HG03139 (cell line): Measurements from ENCODE around the gene LAMA5.

Experiments
- ATAC-seq: cut with Tn5 transposase; IDR thresholded peaks from one replicate; pipeline ENCODE4 v1.9.1; 2021; ENCODE audit not compliant: unreplicated experiment

The LAMA5 gene

GRCh38 chr20:62293111-62293784 is 73.9 kb downstream of the LAMA5 start:
- no peak for ATAC-seq

DNA sequence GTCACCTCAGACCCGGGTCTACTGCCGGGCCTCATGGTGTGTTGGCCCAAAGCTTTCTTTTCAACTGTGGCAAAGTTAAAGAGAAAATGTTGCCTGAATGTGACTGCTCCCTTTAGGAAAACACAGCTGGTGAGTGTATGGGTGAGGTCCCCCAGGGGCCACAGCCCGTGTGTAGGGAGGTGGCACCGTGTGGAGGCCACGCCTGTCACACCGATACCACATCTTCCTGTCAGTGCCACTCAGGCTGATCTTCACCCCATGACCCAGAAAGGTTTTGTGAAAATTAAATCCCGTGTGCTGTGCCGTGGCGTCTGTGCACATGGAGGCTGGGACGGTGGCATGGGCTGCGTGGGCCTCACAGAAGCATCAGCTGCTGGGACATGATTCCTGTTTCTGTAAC is 75.0 kb downstream of the LAMA5 start:
- no peak for ATAC-seq

GRCh38 chr20:62291251-62292066 is 75.7 kb downstream of the LAMA5 start:
- no peak for ATAC-seq

DNA sequence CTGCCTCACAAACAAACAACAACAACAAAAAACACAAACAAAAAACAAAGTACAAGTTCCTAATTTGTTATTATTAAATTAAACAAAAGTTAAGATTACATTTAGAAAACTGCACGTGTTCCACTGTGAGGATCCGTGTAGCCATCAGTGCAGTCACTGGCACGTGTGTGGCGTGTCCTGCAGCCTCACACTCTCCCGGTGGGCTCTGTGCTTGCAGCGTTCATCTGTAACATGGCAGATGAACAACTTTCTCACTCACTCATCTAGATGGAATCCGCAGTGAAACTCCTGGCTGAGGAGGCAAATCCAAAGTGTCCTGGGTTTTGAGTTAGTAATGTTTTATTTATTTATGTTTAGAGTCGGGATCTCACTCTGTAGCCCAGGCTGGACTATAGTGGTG is 77.2 kb downstream of the LAMA5 start:
- ATAC-seq: no peak

- no peak for ATAC-seq
These were observed 78.0 kb downstream of the LAMA5 start for GRCh38 chr20:62289131-62289530.

DNA sequence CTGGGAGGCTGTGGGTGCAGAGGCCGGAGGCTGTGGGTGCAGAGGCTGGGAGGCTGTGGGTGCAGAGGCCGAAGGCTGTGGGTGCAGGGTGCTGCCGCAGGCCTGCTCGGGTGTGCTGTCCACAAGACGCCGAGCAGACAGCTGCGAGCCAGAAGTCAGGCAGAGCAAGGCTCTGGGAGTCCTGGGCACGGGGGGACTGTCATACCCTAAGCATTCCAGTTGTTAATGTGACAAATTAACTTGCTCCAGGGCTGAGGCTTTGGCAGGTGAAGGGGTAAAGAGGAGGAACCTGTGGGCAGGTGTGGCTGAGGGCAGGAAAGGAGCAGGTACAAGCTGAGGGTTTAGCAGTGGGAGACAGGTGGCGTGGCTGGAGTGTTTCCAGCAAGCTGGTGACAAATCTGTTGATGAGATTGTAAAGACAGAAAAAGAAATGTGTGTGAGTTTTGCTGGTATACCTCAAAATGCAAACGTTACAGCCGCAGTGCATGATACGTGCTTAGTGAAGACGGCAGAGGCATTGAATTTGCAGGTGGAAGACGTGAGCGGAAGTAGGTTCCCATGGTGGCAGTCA is 78.5 kb downstream of the LAMA5 start:
- no peak for ATAC-seq

DNA sequence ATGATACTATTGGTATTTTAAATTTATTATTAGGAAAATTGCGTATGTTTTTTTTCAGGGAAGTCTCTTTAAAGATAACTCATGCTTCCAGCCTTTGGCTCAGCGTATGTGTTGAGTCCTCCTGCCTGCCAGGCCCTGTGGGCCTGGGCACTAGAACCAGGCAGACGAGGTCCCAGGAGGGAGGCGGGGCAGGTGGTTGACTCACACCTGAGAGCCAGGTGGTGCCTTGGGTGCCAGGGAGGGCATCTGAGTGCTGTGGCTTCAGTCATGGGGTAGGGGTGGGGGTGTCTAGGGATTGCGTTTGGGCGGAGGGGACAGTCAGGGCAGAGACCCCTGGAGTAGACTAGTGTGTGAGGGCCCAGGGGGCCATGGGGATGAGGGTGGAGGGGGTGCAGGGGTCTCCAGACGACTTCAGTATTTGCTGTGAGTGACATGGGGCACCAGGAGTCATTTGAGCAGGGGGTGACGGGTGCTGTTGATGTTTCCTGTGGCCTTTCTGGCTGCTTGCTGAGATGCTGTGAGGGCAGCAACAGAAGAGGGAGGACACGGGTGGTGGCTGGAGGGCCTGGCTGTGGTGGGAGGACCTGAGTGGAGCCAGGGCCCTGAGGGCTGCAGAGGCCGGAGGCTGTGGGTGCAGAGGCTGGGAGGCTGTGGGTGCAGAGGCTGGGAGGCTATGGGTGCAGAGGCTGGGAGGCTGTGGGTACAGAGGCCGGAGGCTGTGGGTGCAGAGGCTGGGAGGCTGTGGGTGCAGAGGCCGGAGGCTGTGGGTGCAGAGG is 79.2 kb downstream of the LAMA5 start:
- no peak for ATAC-seq

DNA sequence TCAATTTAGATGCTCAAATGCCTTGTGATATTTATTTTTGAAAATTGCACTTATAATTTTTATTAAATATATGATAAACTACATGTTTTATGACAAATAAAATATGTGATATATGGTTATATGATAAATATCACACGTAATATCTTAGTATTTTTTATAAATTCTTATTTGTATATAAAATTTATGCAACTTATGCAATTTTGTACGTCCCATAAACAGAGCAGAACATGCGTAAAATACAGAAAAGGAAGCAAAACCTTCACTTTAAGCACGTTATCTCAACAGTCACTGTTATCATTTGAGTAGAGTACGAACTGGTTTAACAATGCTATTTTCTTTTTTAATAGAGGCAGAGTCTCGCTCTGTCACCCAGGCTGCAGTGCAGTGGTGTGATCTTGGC is 80.0 kb downstream of the LAMA5 start:
- no peak for ATAC-seq

DNA sequence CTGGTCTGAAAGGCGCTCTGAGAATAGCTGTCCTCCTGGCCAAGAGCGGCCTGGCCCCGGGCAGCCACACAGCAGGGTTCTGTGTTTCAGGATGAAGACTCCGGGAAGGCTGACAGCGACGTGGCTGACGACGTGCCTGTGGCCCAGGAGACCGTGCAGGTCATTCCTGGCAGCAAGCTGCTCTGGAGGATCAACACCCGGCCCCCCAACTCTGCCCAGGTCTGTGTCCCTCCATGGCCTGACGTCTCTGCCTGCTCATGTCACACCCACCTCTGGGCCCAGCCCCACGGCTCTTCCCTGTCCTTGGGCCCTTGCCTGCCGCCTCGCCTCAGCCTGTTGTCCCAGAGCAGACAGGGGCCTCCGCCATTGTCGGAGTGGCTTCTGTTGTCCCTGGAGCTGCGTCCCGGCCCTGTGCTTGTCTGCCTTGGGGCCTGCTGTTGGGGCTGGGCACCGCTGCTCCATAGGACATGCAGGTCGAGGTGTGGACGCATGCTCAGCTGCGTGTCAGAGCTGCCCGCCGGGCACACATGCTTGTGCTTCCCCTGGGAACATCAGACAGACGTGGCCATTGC is 80.5 kb downstream of the LAMA5 start:
- no peak for ATAC-seq

GRCh38 chr20:62285722-62286121 is 81.4 kb downstream of the LAMA5 start:
- ATAC-seq: no peak

GRCh38 chr20:62285151-62285550 is 82.0 kb downstream of the LAMA5 start:
- no peak for ATAC-seq

- no peak for ATAC-seq
These were observed 82.7 kb downstream of the LAMA5 start for GRCh38 chr20:62284448-62284847.

DNA sequence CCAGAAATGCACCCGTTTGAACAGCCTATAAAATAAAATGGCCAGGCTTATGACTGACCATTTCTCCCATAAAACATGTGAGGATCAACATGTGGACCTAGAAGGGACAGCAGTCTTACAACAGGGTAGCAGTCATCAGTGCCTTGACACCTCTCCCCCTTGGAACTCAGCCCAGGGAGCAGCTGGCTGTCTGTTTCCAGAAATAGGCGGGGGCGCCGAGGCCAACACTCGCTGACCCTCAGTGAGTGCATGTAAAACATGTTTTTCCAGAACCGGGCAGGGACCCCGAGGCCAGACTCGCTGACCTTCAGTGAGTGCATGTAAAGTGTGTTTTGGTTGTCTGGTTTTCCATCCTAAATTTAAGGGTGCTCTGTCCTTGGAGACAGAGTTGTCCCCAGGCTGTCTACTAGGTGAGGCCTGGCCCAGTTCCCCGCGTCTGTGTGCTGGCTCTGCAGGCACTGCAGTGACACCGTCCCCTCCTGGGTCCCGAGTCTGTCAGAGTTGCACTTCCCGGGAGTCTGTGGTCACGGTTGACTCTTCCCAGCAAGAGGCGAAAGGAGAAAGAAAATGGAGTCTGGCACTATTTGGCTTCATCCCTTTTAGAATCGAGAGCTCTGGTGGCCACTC is 84.1 kb downstream of the LAMA5 start:
- no peak for ATAC-seq

GRCh38 chr20:62282103-62282502 is 85.0 kb downstream of the LAMA5 start:
- no peak for ATAC-seq

- ATAC-seq: no peak
These were observed 85.8 kb downstream of the LAMA5 start for GRCh38 chr20:62281161-62281933.

DNA sequence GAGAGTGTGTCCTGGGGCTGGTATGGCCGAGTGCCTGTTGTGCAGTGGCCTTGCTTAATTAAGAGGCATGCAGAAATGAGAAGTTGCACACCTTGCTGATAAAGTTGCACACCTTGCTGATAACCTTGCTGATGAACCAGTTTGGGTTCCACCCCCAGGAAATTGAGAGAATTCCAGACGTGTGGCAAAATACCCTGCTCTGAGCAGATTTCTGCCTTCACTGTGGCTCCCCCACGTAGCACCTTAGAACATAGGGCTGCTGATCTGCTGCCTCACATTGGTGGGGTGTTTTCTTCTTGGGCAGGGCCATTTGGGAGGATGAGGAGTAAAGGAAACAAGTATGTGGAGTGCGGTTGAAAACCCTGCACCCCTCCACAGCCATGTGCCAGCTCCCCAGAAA is 86.8 kb downstream of the LAMA5 start:
- no peak for ATAC-seq

DNA sequence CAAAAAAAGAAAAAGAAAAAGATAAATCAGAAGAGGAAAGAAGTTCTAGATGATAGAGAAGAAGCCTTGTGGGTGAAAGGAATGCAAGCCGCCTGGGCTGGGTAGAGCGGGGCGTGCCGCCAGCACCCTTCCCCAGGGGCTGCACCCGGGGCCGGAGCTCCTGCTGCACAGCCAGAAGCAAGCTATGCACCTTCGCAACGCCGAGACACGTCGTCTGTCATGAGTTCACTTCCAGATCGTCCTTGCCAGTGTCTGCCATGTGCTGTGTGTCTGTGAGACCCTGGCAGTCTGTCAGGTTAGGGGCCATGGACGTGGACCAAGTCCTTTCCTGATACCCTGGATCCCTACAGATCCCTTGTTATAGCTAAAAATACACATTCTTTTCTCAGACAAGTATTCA is 89.9 kb downstream of the LAMA5 start:
- ATAC-seq: no peak

DNA sequence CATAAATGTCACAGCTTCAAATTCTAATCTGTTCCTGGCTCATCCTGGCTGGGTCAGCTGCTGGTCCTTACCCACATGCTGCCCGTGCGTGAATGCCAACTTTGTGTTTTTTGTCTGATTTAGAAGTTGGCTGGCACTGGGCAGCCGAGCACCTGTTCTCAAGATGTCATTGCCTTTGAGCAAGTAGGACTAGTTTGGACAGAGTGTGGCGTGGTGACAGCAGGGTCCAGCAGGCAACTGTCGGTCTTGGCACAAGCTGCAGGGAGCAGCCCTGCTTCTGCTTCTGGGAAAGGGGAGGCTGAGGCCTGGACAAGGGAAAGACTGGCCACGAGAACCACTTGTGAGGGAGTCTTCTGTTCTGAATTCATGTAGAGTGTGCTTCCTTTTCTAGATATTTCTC is 90.7 kb downstream of the LAMA5 start:
- ATAC-seq: no peak

GRCh38 chr20:62275219-62275618 is 91.9 kb downstream of the LAMA5 start:
- ATAC-seq: no peak
